IPS-20b (cell line): ENCODE results near the gene DAPK2.

ENCODE experiments used
- H3K27ac ChIP-seq: one replicate; pipeline ENCODE4 v1.5.1; 2013; ENCODE audit warnings: low read length
- H3K27me3 ChIP-seq: 2 replicates; pipeline ENCODE4 v1.6.1; 2013; ENCODE audit warnings: mild to moderate bottlenecking, low read length, inconsistent platforms; ENCODE audit not compliant: insufficient read depth
- H3K36me3 ChIP-seq: 2 replicates; pipeline ENCODE4 v1.6.1; 2013; ENCODE audit warnings: low read depth, mild to moderate bottlenecking, inconsistent platforms, low read length, moderate library complexity; ENCODE audit not compliant: insufficient read depth
- H3K4me1 ChIP-seq: 2 replicates; pipeline ENCODE4 v1.6.1; 2013; ENCODE audit warnings: mild to moderate bottlenecking, control low read depth, inconsistent platforms, low read length, moderate library complexity; ENCODE audit not compliant: insufficient read depth
- H3K4me3 ChIP-seq: 2 replicates; pipeline ENCODE4 v1.5.1; 2013; ENCODE audit warnings: mild to moderate bottlenecking, low read length, inconsistent platforms
- H3K9ac ChIP-seq: 2 replicates; pipeline ENCODE4 v1.6.1; 2013; ENCODE audit warnings: low read depth, mild to moderate bottlenecking, inconsistent platforms, low read length, moderate library complexity
- H3K9me3 ChIP-seq: 2 replicates; pipeline ENCODE4 v1.6.1; 2013; ENCODE audit warnings: mild to moderate bottlenecking, low read depth, low read length, inconsistent platforms; ENCODE audit not compliant: insufficient read depth

Gene DAPK2

GRCh38 chr15:63923993-63924950 is 122.0 kb downstream of the DAPK2 start:
- H3K27ac ChIP-seq = no peak overlapping the region
- H3K9ac ChIP-seq = no peak overlapping the region
- no peaks in the 10 kb centered on the region for H3K9me3 ChIP-seq
- no peaks in the 10 kb centered on the region for H3K36me3 ChIP-seq
- H3K4me1 ChIP-seq = no peaks in the 10 kb centered on the region
- no peaks in the 10 kb centered on the region for H3K27me3 ChIP-seq
- H3K4me3 ChIP-seq = no peak overlapping the region

GRCh38 chr15:63922916-63923315 is 123.4 kb downstream of the DAPK2 start:
- Histone ChIP-seq H3K27ac (no peak overlapping the region), H3K9ac (no peak overlapping the region), H3K9me3 (no peaks in the 10 kb centered on the region), H3K27me3 (no peaks in the 10 kb centered on the region), H3K36me3 (no peaks in the 10 kb centered on the region), H3K4me1 (peaks cover 3% of the 10 kb centered on the region; the same call in 1 of the 2 replicates), H3K4me3 (no peak overlapping the region)

DNA sequence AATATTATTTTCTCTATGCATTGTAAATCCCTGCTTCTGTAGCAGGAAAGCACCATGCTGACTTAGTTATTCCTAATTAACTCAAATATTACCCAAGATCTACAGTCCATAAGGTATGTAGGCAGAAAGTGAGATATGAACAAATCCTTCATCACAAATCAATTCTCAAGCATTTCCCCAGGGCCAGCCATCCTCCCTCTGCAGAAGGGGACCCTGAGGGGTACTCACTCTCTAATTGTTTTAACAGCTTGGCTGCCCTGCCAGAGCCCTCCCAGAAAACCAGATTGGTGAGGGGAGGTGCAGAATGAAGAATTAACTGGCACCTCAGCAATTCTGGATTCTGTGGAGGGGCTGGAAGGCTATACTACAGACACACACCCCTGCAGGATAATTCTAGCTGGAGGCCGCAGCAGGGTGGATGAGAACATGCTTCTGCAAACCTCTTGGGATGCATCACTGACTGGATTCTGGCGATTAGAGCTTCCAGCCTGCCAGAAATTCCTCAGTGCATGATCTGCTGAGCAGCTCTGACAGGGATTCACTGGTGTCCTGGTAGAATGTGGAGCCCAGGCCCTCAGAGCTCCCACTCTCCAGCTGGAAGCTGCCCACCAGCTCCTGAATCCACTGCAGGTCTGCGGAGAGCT is 123.9 kb downstream of the DAPK2 start:
- H3K27ac ChIP-seq = no peak overlapping the region
- H3K36me3 ChIP-seq = no peaks in the 10 kb centered on the region
- H3K4me1 ChIP-seq = peaks cover 4% of the 10 kb centered on the region; the same call in 1 of the 2 replicates
- H3K27me3 ChIP-seq = no peaks in the 10 kb centered on the region
- no peak overlapping the region for H3K9ac ChIP-seq
- no peaks in the 10 kb centered on the region for H3K9me3 ChIP-seq
- H3K4me3 ChIP-seq = no peak overlapping the region

DNA sequence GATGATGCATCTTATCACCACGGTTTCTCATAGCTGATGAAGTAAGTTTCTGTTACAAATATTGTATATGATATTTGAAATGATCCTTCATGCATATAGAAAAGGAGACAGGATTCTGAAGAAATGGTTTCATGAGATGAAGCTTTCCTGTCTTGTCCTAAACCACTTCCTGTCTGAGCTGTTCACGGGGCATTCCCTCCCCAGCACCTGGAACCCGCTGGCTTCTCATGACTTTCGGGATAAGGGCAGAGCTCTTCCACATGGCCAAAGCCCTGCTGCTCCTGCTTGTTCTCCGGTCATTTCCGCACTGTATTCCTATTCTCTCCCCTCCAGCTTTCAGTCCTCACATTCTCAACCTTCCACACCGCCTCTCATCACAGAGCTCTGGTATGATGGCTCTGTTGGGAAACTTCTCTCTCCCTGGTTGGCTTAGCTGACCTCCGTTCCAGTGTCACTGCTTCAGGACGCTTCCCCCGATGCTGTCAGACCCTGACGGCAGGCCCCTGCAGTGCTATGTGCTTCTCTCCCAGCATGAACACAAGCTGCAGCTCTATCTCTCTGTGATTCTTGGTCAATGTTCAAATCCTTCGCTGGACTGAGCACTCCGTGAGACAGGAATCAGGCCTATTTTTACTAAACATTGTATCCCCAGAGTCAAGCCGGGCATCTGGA is 125.6 kb downstream of the DAPK2 start:
- Histone ChIP-seq H3K27me3 (no peaks in the 10 kb centered on the region), H3K9me3 (no peaks in the 10 kb centered on the region), H3K36me3 (no peaks in the 10 kb centered on the region), H3K4me1 (peaks cover 10% of the 10 kb centered on the region), H3K4me3 (no peak overlapping the region), H3K27ac (no peak overlapping the region), H3K9ac (no peak overlapping the region)

- Histone ChIP-seq H3K4me1 (peaks cover 14% of the 10 kb centered on the region), H3K27me3 (no peaks in the 10 kb centered on the region), H3K27ac (no peak overlapping the region), H3K9me3 (no peaks in the 10 kb centered on the region), H3K4me3 (no peak overlapping the region), H3K9ac (no peak overlapping the region), H3K36me3 (no peaks in the 10 kb centered on the region)
Observed at GRCh38 chr15:63918901-63919348, 127.4 kb downstream of the DAPK2 start.

GRCh38 chr15:63918317-63918672 is 128.0 kb downstream of the DAPK2 start:
- no peak overlapping the region for H3K27ac ChIP-seq
- H3K4me3 ChIP-seq = no peak overlapping the region
- H3K9ac ChIP-seq = no peak overlapping the region
- peaks cover 14% of the 10 kb centered on the region for H3K4me1 ChIP-seq
- no peaks in the 10 kb centered on the region for H3K9me3 ChIP-seq
- H3K36me3 ChIP-seq = no peaks in the 10 kb centered on the region
- no peaks in the 10 kb centered on the region for H3K27me3 ChIP-seq

DNA sequence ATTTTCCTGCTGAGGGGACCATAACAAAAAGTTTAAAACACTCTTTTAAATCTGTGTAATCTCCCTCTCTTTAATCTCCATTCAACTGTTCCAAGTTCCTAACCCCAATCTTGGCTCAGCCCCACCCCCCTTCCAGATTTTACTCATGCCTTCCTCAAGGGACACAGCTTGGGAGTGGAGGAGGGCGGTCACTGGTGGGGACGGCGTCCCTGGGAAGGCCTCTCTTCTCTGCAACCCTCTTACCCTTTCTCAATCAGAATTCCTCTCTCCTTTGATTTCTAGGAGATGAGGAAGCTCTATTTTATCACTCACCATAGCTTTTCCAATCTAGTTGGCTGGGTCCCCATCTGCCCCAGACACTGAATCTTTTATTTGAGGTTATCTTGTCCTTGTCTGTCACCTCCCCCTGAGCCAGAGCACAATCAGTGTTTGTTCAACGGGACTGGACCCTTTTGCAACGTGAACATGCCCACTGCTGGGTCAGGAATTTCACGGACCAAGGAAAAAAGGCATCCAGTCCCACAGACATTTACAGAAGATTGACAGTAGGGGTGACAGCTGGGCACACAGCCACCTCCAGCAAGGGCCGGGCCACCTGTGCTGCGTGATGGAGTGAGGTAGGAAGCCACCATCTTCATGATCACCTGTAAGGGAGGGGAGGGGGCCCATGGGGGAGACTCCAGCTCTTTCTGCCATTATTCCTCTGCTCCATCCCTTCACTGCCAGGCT is 128.5 kb downstream of the DAPK2 start:
- H3K36me3 ChIP-seq = no peaks in the 10 kb centered on the region
- no peaks in the 10 kb centered on the region for H3K9me3 ChIP-seq
- H3K27ac ChIP-seq = no peak overlapping the region
- H3K4me1 ChIP-seq = peaks cover 14% of the 10 kb centered on the region
- no peaks in the 10 kb centered on the region for H3K27me3 ChIP-seq
- no peak overlapping the region for H3K4me3 ChIP-seq
- H3K9ac ChIP-seq = no peak overlapping the region

GRCh38 chr15:63915873-63916771 is 130.2 kb downstream of the DAPK2 start:
- H3K27me3 ChIP-seq = no peaks in the 10 kb centered on the region
- no peaks in the 10 kb centered on the region for H3K36me3 ChIP-seq
- H3K27ac ChIP-seq = no peak overlapping the region
- peaks cover 14% of the 10 kb centered on the region for H3K4me1 ChIP-seq
- H3K4me3 ChIP-seq = no peak overlapping the region
- no peaks in the 10 kb centered on the region for H3K9me3 ChIP-seq
- H3K9ac ChIP-seq = no peak overlapping the region

- H3K36me3 ChIP-seq = no peaks in the 10 kb centered on the region
- H3K4me1 ChIP-seq = peaks cover 14% of the 10 kb centered on the region
- H3K27ac ChIP-seq = no peak overlapping the region
- no peaks in the 10 kb centered on the region for H3K9me3 ChIP-seq
- H3K4me3 ChIP-seq = no peak overlapping the region
- H3K27me3 ChIP-seq = no peaks in the 10 kb centered on the region
- no peak overlapping the region for H3K9ac ChIP-seq
Observed at GRCh38 chr15:63915209-63915872, 130.9 kb downstream of the DAPK2 start.

- peaks cover 14% of the 10 kb centered on the region for H3K4me1 ChIP-seq
- H3K27me3 ChIP-seq = no peaks in the 10 kb centered on the region
- no peaks in the 10 kb centered on the region for H3K36me3 ChIP-seq
- H3K9me3 ChIP-seq = no peaks in the 10 kb centered on the region
- H3K4me3 ChIP-seq = no peak overlapping the region
- H3K27ac ChIP-seq = no peak overlapping the region
- no peak overlapping the region for H3K9ac ChIP-seq
Observed at GRCh38 chr15:63913786-63914315, 132.4 kb downstream of the DAPK2 start.
